Duodenal mucosa (tissue), 2 donors: ENCODE measurements around the gene NLGN4X.

ENCODE experiments used
- H3K27ac ChIP-seq: one replicate; pipeline ENCODE4 v1.7.0; 2013; ENCODE audit warnings: low read depth, low read length
- H3K27me3 ChIP-seq, 2 donors: one replicate each; pipeline ENCODE4 v1.7.0; 2013; ENCODE audit warnings: low read length in 2 of 2, control low read depth in 1 of 2; ENCODE audit not compliant: insufficient read depth in 2 of 2, control insufficient read depth in 1 of 2
- H3K36me3 ChIP-seq, 2 donors: one replicate each; pipeline ENCODE4 v1.7.0; 2013; ENCODE audit warnings: low read length in 2 of 2, control low read depth in 1 of 2; ENCODE audit not compliant: insufficient read depth in 2 of 2, control insufficient read depth in 1 of 2
- H3K4me1 ChIP-seq, 2 donors: one replicate each; pipeline ENCODE4 v1.7.0; 2013; ENCODE audit warnings: low read length in 2 of 2, control low read depth in 1 of 2; ENCODE audit not compliant: insufficient read depth in 2 of 2, control insufficient read depth in 1 of 2
- H3K4me3 ChIP-seq, 2 donors: one replicate each; pipeline ENCODE4 v1.7.0; 2013; ENCODE audit warnings: low read length in 2 of 2, low read depth in 1 of 2
- H3K9ac ChIP-seq, 2 donors: one replicate each; pipeline ENCODE4 v1.7.0; 2013; ENCODE audit warnings: low read length in 2 of 2, low read depth in 1 of 2
- H3K9me3 ChIP-seq, 2 donors: one replicate each; pipeline ENCODE4 v1.7.0; 2013; ENCODE audit warnings: low read length in 2 of 2, control low read depth in 1 of 2; ENCODE audit not compliant: control insufficient read depth in 1 of 2

NLGN4X gene

DNA sequence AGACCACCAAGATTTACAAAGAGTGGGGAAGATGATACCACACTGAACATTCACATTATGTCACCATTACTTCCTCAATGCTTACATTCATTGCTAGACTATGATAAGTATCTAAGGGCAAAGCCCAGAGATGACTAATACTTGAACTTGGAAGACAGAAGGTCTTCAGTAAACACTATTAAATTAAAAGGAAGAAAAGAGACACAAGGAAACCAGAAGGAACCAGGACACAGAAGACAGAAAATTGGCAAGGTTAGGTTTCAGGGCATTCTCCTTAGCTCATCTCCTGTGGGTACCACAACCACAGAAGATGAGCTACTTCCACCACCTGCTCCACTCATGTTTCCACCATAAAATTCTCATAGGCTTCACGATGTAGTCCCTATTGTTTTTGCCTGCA, 64.9 kb downstream of the NLGN4X start:
- no peaks in the 10 kb centered on the region for H3K27me3 ChIP-seq
- no peaks in the 10 kb centered on the region for H3K4me1 ChIP-seq
- no peaks in the 10 kb centered on the region for H3K9me3 ChIP-seq
- H3K4me3 ChIP-seq, result no peak overlapping the region
- H3K9ac ChIP-seq, result no peak overlapping the region
- H3K27ac ChIP-seq, result no peak overlapping the region
- no peaks in the 10 kb centered on the region for H3K36me3 ChIP-seq

DNA sequence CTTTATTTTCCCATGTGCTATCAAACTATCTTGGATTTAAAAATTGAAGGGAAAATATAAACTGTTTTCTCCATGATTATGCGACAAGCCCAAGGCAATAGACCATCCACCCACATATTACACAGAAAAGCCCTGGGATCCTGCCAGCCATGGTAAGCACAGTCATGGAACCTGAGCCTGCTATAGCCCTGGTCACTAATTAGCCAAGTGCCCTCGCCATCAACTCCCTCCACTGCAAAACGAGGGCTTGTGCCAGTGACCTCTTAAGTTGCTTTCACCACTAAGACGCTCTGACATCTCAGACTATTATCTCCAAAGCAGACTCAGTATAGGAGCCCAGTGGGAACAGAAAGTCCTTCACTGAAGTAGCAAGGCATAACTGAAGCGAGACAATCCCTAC, 69.2 kb downstream of the NLGN4X start:
- no peak overlapping the region for H3K9ac ChIP-seq
- no peak overlapping the region for H3K27ac ChIP-seq
- no peaks in the 10 kb centered on the region for H3K36me3 ChIP-seq
- H3K27me3 ChIP-seq, result no peaks in the 10 kb centered on the region
- H3K4me3 ChIP-seq, result no peak overlapping the region
- no peaks in the 10 kb centered on the region for H3K4me1 ChIP-seq
- H3K9me3 ChIP-seq, result no peaks in the 10 kb centered on the region

DNA sequence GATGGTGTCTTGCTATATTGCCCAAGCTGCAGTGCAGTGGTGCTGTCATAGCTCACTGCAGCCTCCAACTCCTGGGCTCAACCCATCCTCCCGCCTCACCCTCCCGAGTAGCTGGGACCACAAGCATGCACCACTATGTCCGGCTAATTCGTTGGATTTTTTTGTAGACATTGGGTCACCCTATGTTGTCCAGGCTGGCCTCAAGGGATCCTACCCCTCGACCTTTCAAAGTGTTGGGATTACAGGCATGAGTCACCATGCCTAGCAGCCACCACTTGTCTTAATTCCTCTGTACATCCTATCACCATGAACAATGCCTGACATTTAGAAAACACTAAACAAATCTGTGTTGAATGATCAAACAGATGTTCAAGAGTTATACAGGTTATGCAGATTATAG, 76.7 kb downstream of the NLGN4X start:
- no peaks in the 10 kb centered on the region for H3K36me3 ChIP-seq
- H3K4me3 ChIP-seq, result no peak overlapping the region
- H3K27ac ChIP-seq, result no peak overlapping the region
- H3K9me3 ChIP-seq, result no peaks in the 10 kb centered on the region
- no peak overlapping the region for H3K9ac ChIP-seq
- H3K4me1 ChIP-seq, result no peaks in the 10 kb centered on the region
- H3K27me3 ChIP-seq, result no peaks in the 10 kb centered on the region

DNA sequence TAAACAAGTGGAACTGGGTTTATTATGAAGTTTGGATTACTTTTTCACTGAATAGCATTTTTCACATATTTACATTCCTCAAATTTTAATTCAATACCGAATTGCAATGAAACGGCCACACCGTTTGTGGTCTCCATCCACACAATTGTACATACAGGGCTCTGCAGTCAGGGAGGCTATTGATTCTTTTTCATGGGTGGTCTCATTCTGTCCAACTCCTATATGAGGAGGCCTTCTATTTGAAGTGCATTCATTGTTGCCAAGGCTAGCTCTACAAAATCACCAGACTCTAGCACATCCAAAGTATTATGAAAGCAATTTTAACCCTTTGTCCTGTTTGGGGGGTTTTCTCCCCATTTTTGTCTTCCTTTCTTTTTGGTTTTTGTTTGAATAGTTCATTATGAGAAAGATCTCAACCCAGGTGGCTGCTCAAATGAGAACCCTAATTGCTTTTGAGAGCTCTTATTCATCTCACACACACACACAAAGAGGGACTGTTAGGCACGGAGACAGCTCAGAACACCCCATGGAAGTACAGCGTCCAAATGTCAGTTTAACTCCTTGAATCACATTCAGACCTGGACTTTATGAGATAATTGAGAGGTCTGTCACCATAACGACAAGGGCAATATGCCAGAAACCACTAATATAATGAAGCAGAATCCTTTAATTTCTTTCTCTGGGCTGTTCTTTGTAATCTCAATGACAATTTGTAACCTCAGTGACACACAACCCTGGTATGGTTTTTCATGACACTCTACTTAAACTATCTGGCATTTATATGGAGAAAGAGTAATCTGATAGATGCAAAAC, 79.4 kb downstream of the NLGN4X start:
- Histone ChIP-seq H3K4me1 (no peaks in the 10 kb centered on the region), H3K36me3 (no peaks in the 10 kb centered on the region), H3K9me3 (no peaks in the 10 kb centered on the region), H3K4me3 (no peak overlapping the region), H3K27me3 (no peaks in the 10 kb centered on the region), H3K27ac (no peak overlapping the region), H3K9ac (no peak overlapping the region)

DNA sequence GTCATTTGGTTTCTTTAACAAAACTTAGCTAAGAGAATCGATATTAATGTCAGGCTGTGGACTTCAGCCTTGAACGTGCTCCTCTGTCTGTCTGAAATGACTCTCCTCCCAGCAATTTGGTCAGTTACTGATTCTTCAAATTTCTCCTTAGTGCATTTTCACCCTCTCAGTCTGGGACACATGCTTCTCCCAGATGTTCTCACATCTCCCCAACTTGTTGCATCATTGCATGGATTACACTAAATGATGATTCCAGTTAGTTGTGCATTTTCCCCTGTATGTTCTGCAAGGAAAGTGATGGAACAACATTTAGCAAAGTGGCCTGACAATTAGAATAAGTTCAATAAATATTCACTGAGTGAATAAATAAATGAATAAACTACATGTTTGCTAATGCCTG, 94.4 kb downstream of the NLGN4X start:
- H3K4me3 ChIP-seq, result no peak overlapping the region
- H3K9ac ChIP-seq, result no peak overlapping the region
- H3K9me3 ChIP-seq, result no peaks in the 10 kb centered on the region
- no peak overlapping the region for H3K27ac ChIP-seq
- H3K36me3 ChIP-seq, result no peaks in the 10 kb centered on the region
- H3K4me1 ChIP-seq, result no peaks in the 10 kb centered on the region
- H3K27me3 ChIP-seq, result no peaks in the 10 kb centered on the region

DNA sequence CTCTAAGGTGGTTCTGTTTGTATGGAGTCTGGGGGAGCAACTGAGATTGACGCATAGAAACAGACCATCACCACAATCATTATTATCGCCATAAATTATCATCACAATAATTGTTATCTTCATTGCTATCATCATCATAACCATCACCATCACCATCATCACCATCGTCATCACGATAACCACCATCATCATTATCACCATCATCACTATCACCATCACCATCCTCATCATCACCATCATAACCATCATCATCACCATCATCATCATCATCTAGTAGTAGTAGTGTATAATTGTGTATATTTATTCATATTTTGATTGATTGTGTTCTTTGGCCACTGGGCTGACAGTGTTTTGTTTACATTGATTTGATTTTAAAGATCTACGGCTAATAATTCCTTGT, 95.7 kb downstream of the NLGN4X start:
- no peak overlapping the region for H3K27ac ChIP-seq
- no peaks in the 10 kb centered on the region for H3K27me3 ChIP-seq
- no peaks in the 10 kb centered on the region for H3K9me3 ChIP-seq
- no peak overlapping the region for H3K4me3 ChIP-seq
- no peaks in the 10 kb centered on the region for H3K4me1 ChIP-seq
- H3K36me3 ChIP-seq, result no peaks in the 10 kb centered on the region
- H3K9ac ChIP-seq, result no peak overlapping the region

DNA sequence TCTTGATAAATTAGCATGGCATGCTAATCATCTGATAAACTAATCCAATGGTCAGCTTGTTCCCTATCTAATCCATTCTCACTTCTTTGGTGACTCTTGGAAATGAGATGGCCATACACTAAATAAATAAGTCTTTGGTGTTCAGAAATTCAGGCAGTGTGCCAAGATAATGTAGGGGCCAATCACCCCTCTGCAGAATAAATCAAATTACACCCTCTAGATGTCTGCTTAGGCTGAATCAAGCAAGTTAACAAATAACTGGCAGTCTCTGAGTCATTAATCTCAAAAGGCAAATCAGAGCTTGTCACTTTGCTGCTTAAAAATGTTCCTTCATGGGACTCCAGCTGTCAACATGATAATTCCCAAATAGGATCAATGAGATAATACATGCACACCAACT, 97.4 kb downstream of the NLGN4X start:
- Histone ChIP-seq H3K9ac (no peak overlapping the region), H3K27me3 (no peaks in the 10 kb centered on the region), H3K27ac (no peak overlapping the region), H3K36me3 (no peaks in the 10 kb centered on the region), H3K4me1 (no peaks in the 10 kb centered on the region), H3K9me3 (no peaks in the 10 kb centered on the region), H3K4me3 (no peak overlapping the region)

DNA sequence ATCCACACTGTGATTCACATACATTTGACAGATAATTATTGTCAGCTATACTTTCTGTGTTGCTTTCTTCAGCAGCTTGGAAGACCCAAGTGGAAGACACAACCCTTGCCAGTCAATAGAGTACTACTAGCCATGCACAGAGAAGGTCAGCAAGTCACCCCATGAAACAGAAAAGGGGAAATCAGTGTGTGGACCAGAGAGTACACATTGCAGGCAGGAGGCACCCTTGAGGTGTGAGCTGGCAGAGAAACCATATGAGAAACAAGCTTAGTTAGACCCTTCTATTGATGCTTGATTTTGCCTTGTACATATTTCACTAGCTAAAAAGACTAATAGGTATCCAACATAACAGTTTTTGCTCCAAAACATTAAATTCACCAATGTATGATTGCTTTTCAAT, 99.5 kb downstream of the NLGN4X start:
- H3K27ac ChIP-seq, result no peak overlapping the region
- no peaks in the 10 kb centered on the region for H3K4me1 ChIP-seq
- H3K27me3 ChIP-seq, result no peaks in the 10 kb centered on the region
- H3K36me3 ChIP-seq, result no peaks in the 10 kb centered on the region
- no peak overlapping the region for H3K9ac ChIP-seq
- H3K4me3 ChIP-seq, result no peak overlapping the region
- no peaks in the 10 kb centered on the region for H3K9me3 ChIP-seq

DNA sequence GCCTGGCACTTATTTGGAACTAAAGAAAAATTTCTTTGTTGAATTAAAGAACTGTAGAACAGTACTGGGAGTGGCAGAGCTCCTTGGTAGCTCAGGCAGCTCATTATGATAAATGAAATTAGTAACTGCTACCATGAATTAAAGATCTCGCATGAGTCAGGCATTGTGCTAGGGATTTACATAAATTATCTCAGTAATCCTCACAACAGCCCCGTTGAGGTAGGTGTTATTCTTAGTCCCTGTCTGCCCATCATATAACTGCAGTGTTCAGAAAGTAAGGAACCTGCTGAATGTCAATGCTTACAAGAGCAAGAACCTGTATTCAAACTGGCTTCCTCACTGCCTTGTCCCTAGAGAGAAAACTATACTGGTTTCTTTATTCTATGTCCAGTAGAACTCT, 108.3 kb downstream of the NLGN4X start:
- H3K9ac ChIP-seq, result no peak overlapping the region
- no peak overlapping the region for H3K4me3 ChIP-seq

DNA sequence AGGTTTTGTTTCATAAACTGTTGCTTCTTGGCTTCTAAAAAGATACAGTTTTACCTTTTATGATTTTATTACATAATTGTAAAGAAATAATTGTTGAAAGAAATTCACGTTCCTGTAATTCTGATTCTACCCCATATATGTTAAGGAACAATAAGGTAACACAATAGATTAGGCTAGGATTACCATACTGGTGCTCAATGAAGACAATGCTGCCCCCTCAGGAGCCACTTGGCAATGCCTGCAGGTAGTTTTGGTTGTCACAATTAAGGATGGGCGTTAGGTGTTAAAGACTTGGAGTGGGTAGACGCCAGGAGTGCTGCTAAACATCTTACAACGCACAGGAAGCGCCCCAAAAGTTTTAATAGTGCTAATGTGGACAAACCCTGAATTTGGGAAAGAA, 133.2 kb downstream of the NLGN4X start:
- Histone ChIP-seq H3K36me3 (no peaks in the 10 kb centered on the region), H3K4me3 (no peak overlapping the region), H3K27me3 (no peaks in the 10 kb centered on the region), H3K9ac (no peak overlapping the region), H3K27ac (no peak overlapping the region), H3K4me1 (no peaks in the 10 kb centered on the region), H3K9me3 (no peaks in the 10 kb centered on the region)

More for the DNA sequence above, 108.3 kb downstream of the NLGN4X start:
- Histone ChIP-seq H3K27me3 (no peaks in the 10 kb centered on the region), H3K27ac (no peak overlapping the region), H3K9me3 (no peaks in the 10 kb centered on the region), H3K36me3 (no peaks in the 10 kb centered on the region), H3K4me1 (no peaks in the 10 kb centered on the region)
